GM21529 (cell line): ENCODE results near the gene GSK3B.
A peak's percentile ranks its signal among the peaks of the same experiment; 100 is the strongest.
"Not testable (repeated sequence)": the region's sequence is repeated elsewhere in the genome, so short reads cannot be mapped to it uniquely, and the experiment has no call there.

Experiments used
- ATAC-seq: cut with Tn5 transposase; IDR thresholded peaks from one replicate; pipeline ENCODE4 v1.9.1; 2021; ENCODE audit not compliant: unreplicated experiment

The GSK3B gene

DNA sequence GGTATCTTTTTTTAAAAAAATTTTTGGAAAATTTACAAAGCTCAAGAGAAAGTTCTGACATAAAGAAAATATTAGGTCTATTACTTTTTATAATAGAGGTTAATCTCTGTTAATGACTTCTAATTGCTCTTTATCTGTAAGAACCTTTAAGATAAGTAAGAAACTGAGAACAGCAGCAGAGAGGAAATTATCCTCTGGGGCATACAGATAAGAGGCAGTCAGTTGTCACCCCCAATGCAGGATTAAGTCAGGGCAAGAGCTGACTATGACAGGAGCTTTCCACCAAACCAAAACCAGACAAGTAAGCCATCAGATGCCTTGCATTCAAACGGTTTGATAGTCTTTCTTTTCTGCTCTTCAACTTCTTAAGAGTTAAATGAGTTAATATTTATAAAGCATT lies 149.0 kb downstream of the GSK3B start:
- no peak for ATAC-seq

DNA sequence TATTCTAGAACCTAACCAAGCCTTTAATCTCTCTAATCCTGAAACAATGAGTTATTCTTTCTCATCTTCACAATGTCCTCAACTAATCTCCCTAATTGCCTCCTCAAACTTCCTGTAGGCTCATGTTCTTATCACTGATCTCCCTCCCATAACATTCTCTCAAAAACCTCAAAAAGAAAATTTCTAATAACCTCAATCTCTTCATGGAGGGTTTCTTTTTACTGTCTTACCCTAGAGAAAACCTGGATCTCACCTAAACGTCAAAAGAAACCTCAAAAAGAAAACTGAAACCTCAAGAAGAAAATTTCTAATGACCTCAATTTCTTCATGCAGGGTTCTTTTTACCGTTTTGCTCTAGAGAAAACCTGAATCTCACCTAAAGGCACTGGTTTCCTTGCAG lies 150.2 kb downstream of the GSK3B start:
- peak; percentile 71 for ATAC-seq

DNA sequence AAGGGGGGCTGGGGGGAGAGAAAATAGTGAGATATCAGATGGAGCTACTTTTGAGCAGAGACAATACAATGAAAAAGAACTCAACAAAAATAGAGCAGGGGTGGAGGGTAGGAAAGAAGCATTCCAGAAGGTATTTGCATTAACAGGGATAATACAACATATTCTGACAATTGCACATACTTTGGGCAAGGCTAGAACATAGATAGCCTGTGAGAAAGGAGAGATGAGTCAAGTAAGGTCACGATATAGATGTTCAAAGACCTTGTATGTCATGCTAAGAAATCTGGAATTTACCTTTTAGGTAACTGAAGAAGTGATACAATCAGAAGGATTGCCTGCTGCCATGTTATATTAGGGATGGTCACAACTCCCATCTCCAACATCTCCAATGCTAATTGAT lies 155.2 kb downstream of the GSK3B start:
- ATAC-seq = no peak

DNA sequence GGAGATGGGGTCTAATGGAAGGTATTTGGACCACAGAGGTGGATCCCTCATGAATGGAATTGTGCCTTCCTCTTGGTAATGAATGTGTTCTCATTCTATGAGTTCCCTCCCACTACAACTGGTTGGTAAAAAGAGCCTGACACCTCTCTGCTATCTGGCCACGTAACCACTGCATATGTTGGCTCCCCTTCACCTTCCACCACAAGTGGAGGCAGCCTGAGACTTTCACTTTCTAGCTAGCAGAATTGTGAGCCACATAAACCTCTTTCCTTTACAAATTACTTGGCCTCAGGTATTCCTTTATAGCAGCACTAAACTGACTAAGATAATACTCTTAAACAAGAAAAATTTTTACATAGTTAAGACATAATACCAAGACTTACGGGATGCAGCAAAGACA lies 157.0 kb downstream of the GSK3B start:
- peak; percentile 98 for ATAC-seq

DNA sequence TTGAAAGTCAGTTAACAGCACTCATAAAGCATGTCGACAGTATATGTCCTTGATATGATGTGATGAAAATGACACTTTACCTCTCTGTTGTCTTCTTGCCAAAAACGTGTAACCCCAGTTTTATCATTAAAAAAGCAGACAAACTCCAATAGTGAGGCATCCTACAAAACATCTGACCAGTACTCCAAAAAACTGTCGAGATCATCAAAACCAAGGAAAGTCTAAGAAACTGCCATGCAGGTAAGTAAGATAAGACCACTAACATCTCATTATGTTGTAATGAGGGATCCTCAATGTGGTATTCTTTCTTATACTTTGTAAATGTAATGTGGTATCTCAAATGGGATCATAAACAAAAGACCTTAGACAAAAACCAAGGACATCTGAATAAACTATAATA lies 160.0 kb downstream of the GSK3B start:
- ATAC-seq = no peak

DNA sequence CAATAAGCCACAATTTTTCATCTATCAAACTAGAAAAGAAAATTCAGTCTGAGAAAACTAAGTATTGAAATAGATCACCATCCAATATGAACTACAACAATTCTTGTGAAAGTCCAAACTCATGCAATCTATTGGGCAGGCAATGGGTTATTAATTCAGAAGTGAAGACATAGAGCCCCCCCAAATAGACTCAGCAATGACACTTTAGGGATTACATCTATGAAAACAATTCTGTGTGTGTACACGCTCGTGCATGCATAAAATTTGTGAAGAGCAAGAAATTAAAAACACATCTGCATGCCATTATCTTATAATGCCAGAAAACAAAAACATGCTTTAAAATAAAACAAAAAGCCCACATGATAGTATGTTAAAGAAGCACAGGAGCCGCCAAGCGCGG lies 161.0 kb downstream of the GSK3B start:
- ATAC-seq = no peak

DNA sequence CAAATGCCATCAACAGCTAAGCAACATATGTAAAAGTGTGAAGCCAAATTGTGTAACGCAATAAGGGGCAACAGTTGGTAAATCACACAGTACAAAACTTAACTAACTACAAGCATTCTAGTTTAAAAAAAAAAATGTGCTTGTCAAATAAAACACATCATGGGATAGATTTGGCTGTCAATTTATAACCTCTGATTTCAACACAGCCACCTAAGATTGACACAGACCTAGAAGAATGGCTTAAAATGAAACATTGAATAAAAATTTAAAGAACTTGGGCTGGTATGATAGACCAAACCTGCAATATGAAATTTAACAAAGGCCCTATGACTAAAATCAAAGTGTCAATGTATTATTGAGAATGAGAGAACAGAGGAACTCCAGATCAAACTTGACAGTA lies 164.0 kb downstream of the GSK3B start:
- no peak for ATAC-seq

DNA sequence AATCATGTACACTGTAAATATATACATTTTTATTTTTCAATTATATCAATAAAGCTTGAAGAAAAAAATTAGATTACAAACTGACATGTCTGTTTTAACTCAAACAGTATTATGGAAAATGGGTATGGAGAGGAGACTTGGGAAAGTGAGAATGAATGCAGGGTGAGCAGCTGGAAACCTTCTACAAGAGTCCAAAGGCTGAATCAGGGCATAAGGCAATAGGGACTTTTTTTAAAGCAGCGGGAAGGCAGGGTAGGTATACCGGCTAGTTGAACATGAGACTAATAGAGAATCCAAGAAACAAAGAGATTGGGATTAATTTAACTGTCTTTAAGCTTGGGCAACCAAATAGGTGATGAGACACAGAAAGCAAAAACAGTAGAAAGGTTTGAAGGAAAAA lies 167.1 kb downstream of the GSK3B start:
- ATAC-seq = no peak

DNA sequence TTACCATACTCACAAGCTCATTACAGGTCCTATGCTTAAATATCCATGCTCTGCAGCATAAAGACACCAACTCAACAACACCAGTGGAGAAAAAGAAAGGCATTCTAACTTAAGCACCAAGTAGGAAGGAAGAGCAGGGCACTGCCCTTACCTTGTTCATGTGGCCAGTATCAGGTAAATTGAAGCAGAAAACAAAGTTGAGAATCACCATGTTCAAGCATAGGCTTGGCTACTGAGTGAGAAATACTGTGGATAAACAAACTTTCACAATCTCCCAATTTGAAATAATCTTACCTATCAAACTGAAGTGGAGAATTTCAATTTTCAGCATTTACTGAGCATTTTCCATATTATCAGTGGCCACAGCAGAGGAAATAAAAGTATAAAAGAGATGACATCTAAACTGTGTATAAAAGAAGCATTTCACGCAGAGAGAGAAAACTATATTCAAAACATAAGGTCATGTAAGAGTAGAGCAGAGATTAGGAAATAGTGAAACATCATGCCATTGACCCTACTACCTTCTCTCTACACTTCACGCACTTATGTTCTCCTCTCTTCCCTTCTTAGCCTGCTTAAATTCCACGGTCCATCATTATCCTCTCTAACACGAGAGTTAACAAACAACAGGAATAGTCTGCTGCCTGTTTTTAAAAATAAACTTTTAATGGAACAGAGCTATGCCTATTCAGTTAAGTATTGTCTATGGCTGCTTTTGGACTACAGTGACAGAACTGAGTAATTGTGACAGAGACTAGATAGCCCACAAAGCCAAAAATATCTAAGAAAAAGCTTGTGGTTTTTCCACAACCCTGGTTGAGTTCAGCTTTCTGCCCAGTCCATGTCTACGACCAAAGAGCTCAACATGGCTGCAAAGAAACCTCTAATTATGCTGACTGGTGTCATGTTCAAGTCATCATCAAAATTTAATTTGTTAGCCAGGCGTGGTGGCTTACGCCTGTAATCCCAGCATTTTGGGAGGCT lies 169.8 kb downstream of the GSK3B start:
- ATAC-seq = no peak

DNA sequence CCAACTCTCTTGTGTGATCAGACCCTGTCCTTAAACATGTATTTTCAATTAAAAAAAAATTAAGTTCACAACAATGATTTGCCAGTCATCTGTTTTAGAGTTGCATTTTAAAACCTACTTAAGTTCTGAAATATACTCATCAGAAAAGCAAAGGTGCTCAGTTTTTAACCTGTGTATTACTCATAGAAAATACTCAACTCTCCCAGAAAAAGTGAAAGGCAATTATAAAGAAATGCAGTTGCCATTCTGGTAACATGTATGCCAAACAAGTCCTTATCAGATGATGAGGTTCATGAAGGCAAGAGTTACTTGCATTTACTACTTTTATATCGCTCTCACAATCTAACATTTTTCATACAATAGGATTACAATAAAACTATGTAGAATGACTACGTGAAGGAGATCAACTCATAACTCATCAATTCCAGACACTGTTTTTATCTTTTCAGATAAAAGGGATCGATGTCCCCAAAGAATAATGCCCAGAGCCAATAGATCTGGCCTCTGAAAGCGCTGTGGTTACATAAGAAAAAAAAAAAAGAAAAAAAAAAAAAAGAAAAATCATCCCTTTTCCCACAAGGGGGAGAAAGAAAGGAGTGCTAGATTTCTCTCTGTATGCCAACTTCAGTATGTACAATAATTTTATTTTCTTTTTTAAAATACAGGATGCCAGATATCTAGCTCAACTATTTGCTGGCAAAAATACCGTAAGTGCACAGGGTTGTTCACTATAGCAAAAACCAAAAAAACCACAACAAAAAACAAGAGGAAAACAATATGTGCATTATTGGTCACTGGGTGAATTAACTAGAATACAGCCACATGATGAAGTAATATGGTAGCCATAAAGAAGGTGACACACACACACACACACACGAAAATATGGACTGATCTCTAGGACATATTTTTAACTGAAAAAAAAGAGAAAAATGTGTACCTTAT lies 175.0 kb downstream of the GSK3B start:
- ATAC-seq = no peak

DNA sequence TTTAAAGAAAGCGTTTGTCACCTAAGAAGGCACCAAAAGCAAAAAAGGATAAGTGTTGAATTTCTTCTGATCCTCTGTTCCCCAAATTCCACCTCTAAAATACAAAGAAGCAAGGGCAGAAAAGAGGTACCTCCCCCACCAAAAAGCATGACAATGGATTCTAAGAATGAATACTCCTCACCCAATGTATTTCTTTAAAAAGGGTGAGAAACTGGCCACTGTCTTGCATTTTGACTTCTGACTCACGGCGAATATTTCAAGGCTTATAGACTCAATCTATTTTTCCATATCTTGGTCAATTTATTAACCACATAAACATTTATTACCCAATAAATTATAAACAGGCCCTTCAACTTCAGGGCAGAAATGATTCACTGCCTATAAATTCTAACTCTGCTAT lies 181.2 kb downstream of the GSK3B start:
- no peak for ATAC-seq

DNA sequence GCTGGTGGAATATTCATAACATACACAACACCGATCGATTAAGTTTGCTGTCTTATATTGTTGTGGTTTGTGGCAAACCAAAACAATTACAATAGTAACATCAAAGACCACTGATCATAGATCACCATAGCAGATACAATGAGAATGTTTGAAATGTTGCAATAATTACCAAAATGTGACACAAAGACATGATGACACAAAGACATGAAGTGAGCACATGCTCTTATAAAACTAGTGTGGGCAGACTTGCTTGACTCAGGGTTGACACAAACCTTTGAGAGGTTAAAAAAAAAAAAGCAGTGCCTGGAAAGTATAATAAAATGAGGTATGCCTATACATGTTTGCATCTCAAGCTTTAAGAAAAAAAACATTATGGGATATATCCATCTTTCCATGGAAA lies 182.0 kb downstream of the GSK3B start:
- no peak for ATAC-seq

DNA sequence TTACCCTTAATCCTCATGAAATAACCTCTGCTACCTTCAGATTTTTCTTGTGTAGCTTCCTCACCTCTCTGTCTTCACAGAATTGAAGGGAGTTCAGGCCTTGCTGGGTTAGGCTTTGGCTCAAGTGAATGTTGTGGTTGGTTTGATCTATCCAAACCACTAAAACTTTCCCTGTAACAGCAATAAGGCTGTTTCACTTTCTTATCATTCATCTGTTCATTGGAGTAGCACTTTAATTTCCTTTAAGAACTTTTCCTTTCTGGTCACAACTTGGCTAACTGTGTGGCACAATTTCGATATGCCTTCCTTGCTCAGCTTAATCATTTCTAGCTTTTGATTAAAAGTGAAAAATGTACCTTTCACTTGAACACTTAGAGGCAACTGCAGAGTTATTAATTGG lies 182.5 kb downstream of the GSK3B start:
- no peak for ATAC-seq

DNA sequence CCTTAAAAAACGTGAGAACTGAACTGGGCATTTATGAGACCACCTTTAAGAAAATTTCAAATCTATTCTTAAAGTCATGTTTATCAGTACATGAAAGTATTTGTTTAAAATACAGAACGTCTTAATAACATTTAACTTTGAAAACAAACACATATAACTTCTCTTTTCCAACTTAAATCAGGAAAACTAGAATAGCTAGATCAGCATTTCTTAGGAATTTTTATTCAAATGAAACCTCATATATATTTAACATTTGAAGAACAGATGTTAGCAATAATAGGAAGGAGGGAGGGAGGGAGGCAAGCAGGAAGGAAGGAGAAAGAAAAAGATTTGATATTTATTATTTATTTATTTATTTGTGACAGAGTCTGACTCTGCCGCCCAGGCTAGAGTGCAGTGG lies 192.2 kb downstream of the GSK3B start:
- no peak for ATAC-seq

DNA sequence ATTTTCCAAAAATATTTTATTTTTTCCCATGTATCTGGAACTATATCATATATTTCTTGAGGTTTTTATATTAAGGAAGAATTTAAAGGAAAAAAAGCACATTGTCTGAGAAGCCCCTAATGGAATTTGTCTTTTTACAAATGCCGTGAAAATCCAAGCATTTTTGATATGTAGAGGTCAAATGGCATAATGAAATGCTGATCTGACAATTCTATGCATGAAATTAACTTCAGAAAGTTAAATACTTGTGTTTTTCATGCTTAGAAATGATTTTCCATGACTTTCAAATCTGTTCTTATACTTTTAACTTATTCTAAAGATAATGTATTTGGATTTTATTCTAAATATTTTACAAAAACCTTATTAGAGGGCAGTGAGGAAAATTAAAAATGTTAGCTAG lies 193.1 kb downstream of the GSK3B start:
- ATAC-seq = no peak

DNA sequence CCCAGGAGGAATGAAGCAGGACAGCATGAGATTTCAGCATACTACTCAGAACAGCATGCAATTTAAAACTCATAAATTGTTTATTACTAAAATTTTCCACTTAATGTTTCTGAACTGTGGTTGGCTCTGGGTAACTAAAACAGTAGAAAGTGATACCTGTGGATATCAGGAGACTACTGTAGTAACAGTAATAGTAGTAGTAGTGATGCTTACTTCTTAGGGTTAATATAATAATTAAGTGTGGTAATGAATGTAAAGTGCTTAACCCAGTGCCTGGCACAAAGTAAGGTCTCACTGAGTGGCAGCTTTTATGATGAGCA lies 195.1 kb downstream of the GSK3B start:
- no peak for ATAC-seq

DNA sequence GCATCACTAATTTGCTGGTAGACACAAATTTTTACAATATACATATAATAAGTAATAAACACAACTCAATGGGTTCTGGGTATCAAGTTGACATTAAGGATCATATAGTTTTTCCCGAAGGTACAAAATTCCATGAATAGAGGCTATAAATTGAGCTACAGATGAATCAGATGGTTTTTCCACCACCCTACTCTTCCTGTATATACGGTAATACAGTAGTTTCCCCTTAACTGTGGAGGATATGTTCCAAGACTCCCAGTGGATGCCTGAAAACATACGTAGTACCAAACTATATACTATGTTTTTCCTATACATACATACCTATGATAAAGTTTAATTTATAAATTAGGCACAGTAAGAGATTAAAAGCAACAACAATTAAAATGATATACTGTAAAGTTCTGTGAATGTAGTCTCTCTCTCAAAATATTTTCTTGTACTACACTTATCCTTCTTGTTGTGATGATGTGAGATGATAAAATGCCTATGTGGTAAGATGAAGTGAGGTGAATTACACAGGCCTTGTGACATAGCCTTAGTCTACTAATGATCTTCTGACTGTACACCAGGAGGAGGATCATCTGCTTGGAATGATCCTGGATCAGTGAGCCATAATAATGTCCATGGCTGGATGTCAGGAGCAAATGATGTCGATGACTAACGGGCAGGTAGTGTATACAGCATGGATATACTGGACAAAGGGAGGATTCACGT lies 195.6 kb downstream of the GSK3B start:
- no peak for ATAC-seq

DNA sequence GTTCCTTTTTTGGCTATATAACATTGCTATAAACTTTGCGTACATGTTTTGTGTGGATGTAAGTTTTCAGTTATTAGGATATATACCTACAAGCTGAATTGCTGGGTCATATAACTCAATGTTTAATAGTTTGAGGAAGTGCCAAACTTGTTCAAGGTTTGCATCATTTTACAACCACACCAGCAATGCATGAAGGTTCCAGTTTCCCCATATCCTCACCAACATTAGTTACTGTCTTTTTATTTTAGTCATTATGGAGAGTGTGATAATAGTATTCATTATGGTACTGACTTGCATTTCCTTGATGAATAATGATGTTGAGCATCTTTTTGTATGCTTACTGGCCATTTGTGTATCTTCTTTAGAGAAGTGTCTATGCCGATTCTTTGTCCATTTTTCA lies 200.1 kb downstream of the GSK3B start:
- no peak for ATAC-seq

DNA sequence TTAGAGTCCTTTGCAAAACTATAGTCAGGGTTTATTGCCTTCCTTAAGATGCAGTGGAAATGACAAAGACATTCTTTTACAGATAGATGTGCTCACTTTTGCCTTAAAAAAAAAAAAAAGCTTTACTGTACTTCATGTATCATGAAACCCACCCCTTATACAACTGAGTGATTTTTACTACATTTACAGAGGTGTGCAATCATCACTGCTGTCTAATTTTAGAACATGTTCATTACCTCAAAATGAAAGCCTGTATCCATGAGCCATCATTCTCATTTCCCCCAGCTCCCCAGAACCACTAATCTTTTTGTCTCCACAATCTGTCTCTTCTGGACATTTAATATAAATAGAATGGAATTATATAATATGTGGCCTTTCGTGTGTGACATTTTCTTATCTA lies 200.5 kb downstream of the GSK3B start:
- no peak for ATAC-seq

DNA sequence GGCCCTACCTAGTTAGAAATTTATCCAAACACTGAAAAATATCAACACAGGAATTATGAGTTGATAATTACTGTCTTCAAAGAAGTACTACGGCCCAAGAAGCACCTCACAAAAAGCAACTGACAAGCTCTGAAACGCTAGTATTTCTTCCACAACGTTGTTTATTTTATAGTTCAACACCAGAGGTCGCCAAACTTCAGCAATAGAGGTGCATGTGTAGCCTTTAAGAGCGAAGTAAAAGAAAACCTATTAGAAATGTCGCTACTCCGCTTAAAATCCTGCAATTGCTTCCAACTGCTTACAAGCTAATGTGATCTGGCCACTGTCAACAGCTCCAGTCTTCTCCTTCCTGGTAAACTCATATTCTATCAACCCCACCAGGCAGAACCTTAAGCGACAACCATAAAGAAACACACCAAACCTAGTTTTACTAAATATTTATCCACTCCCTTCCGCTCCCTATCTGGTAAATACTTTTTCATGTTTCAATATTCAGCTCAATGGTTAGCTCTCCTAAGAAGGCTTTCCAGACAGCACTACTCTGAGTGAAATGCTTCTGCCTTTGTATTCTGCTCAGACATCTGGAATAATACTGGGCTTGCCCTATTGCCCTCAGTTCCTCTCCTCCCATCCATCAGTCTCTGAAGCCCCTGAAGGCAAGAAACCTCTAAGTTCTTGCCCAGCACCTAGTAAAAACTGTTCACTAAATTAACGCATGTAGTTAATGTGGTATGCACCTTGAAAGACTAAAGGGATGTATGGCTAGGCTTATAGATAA lies 202.1 kb downstream of the GSK3B start:
- ATAC-seq = peak; percentile 49

DNA sequence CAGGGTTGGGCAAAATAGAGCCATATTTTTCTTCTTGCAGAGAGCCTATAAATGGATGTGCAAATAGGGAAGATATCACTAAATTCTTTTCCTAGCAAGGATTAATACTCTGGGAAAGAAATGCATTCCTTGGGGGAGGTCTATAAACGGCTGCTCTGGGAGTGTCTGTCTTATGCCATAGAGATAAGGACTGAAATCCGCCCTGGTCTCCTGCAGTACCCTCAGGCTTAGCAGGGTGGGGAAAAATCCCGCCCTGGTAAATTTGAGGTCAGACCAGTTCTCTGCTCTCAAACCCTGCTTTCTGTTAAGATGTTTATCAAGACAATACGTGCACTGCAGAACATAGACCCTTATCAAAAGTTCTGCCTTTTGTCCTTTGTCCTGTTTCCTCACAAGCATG lies 205.6 kb downstream of the GSK3B start:
- ATAC-seq = not testable (repeated sequence)
